Activated CD8-positive, alpha-beta memory T cell treated with anti-CD3 and anti-CD28 coated beads, Interleukin-2, amount 10 ng/mL, durations not matched to agents 7 days and 5 days (primary cell): ENCODE data around the gene TAS1R2. TPM values are rescaled to one million over a fixed set of nuclear protein-coding genes. Genes with fewer than 3 reads are reported as not detected.
"Not testable (repeated sequence)": the region's sequence is repeated elsewhere in the genome, so short reads cannot be mapped to it uniquely, and the experiment has no call there.

Source experiments
- ATAC-seq: fragments of 150-1000 bp; cut with Tn5 transposase; one replicate; pipeline ENCODE4 v1.10.0; 2021; ENCODE audit warnings: moderate library complexity
- CTCF ChIA-PET: fragments of 350-600 bp; sonication (Branson Sonifier 250); formaldehyde crosslinking; loops from one replicate; lab custom pipeline; 2021; ENCODE audit warnings: antibody characterized with exemption; lab: Charles Lee
- DNase-seq: peaks from one replicate; pipeline ENCODE4 v3.0.0-alpha.2; 2020
- H3K27ac Mint-ChIP-seq: one replicate; pipeline ENCODE4 v1.8.0; 2021; ENCODE audit warnings: mild to moderate bottlenecking, mixed read lengths
- H3K27me3 Mint-ChIP-seq: one replicate; pipeline ENCODE4 v1.8.0; 2021; ENCODE audit warnings: mixed read lengths
- H3K36me3 Mint-ChIP-seq: one replicate; pipeline ENCODE4 v1.8.0; 2021; ENCODE audit warnings: mild to moderate bottlenecking, mixed read lengths
- H3K4me1 Mint-ChIP-seq: one replicate; pipeline ENCODE4 v1.8.0; 2021; ENCODE audit warnings: mixed read lengths
- H3K4me3 Mint-ChIP-seq: one replicate; pipeline ENCODE4 v1.8.0; 2021; ENCODE audit warnings: mild to moderate bottlenecking, moderate library complexity, mixed read lengths
- H3K9me3 Mint-ChIP-seq: one replicate; pipeline ENCODE4 v1.8.0; 2022; ENCODE audit warnings: low read depth, mixed read lengths
- total RNA-seq, 2 experiments: library from RNA; stranded (reverse); gene quantifications; one replicate each; pipeline ENCODE4 v1.2.3, GENCODE V29; 2021

TAS1R2 gene
- total RNA-seq, 2 experiments from 2014 or later = not detected

DNA sequence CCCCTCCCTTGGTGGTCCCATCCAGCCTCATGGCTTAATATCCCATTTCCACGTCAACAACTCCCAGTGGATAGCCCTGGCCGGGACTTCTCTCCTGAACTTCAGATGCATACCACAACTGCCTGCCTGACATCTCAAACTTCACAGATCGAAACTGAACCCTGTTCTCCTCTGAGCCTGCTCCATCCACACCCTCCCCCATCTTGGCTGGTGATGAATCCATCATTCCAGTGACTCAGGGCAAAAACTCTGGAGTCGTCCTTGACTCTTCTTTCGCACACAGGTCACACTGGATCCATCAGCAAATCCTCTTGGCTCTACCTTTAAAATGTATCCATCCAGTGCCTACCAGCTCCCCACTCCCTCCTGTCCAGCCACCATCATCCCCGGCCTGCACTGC is 3.9 kb downstream of the TAS1R2 start:
- Mint-ChIP-seq H3K9me3 (no peaks in the 10 kb centered on the region), H3K4me1 (no peaks in the 10 kb centered on the region), H3K4me3 (no peak overlapping the region), H3K36me3 (no peaks in the 10 kb centered on the region), H3K27ac (no peak overlapping the region), H3K27me3 (no peaks in the 10 kb centered on the region)
- no peak for DNase-seq
- no peak for ATAC-seq
- CTCF ChIA-PET = no interaction called here

DNA sequence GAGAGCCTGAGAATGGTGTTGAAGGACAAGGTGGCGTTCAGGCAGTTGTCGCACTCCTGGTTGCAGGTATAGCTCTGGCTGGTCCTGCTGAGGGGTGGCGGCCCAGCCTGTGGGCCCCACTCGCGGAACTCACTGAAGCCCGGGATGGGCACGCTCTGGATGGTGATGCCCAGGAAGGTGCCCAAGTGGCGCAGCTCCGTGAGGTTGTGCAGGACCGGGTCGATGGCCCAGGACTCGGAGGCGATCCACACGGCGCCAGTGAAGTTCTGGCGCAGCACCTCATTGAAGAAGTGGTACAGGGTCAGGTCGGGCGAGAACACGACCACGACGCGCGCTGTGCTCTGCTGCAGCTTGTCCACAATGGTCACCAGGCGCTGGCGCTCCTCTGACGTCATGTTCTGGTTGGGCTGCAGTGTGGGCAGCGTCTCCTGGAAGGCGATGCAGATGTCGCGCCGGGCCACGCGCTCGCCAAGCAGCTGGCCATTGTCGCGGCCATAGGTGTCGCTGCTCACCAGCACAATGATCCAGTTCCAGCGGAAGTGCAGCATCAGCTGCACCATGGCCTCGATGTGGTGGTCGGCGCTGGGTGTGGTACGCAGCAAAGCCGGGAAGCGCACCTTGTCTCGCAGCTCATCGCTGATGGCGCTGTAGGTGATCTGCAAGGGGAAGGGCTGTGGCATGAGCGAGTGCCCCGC is 5.0 kb downstream of the TAS1R2 start:
- ATAC-seq (no peak), DNase-seq (no peak)
- no peak overlapping the region for H3K4me3 Mint-ChIP-seq
- CTCF ChIA-PET = no interaction called here
- H3K36me3 Mint-ChIP-seq = no peaks in the 10 kb centered on the region
- no peaks in the 10 kb centered on the region for H3K27me3 Mint-ChIP-seq
- H3K4me1 Mint-ChIP-seq = no peaks in the 10 kb centered on the region
- no peak overlapping the region for H3K27ac Mint-ChIP-seq
- H3K9me3 Mint-ChIP-seq = no peaks in the 10 kb centered on the region

DNA sequence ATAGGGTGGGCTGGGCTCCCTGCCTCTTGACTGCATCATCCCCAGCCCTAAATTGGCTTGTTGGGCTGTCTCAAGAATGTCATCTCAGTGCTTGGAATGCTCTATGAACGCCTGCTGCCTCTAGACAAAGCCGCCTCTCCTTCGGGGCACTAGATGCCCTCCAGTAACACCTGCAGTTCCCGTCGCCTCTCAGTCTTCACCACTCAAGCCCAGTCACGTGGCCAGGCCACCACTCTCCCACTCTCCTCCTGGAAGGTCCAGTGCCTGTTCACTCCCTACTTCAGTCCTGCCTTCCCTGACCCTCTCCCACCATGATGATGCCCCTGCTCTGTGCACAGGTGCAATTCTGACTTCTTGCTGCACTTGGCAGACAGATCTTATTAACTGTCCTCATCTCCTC is 7.0 kb downstream of the TAS1R2 start:
- no peaks in the 10 kb centered on the region for H3K4me1 Mint-ChIP-seq

DNA sequence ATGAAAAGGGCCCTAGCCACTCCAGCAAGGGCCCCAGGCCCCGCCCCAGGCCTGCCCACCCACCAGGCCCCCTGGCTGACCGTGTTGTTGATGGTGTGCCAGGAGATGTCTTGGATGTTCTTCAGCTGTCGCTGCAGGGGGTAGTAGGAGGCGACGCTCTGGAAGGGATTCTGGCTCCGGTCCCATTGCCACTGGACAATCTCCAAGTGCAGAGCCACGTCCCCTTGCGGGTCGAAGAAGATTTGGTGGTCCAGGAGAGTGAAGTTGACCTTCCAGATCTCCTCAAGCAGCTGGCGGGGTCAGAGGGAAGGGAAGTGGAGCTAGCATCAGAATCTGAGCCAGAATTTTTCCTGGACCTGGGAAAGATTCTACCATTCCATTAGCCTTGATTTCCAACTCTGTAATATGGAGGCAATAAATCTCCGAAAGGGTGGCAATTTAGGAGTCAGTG is 10.2 kb downstream of the TAS1R2 start:
- no peaks in the 10 kb centered on the region for H3K9me3 Mint-ChIP-seq
- H3K27ac Mint-ChIP-seq = no peak overlapping the region
- H3K27me3 Mint-ChIP-seq = peaks cover 3% of the 10 kb centered on the region
- no peak overlapping the region for H3K4me3 Mint-ChIP-seq
- CTCF ChIA-PET = no interaction called here
- ATAC-seq (no peak), DNase-seq (no peak)
- H3K36me3 Mint-ChIP-seq = no peaks in the 10 kb centered on the region
- H3K4me1 Mint-ChIP-seq = no peaks in the 10 kb centered on the region

More for the DNA sequence above, 7.0 kb downstream of the TAS1R2 start:
- Mint-ChIP-seq H3K27ac (no peak overlapping the region), H3K36me3 (no peaks in the 10 kb centered on the region), H3K9me3 (no peaks in the 10 kb centered on the region), H3K27me3 (no peaks in the 10 kb centered on the region), H3K4me3 (no peak overlapping the region)
- ATAC-seq = no peak
- no peak for DNase-seq
- CTCF ChIA-PET = no interaction called here

DNA sequence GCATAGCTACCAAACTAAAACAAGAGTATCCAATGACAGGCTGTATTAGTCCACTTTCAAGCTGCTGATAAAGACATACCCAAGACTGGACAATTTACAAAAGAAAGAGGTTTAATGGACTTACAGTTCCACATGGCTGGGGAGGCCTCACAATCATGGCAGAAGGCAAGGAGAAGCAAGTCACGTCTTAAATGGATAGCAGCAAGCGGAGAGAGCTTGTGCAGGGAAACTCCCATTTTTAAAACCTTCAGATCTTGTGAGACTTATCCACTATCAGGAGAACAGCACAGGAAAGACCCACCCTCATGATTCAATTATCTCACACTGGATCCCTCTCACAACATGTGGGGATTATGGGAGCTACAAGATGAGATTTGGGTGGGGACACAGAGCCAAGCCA is 11.7 kb downstream of the TAS1R2 start:
- H3K4me3 Mint-ChIP-seq, H3K27ac Mint-ChIP-seq, H3K9me3 Mint-ChIP-seq, H3K4me1 Mint-ChIP-seq, DNase-seq, CTCF ChIA-PET, H3K36me3 Mint-ChIP-seq, ATAC-seq: not testable (repeated sequence)
- peaks cover 14% of the 10 kb centered on the region for H3K27me3 Mint-ChIP-seq

DNA sequence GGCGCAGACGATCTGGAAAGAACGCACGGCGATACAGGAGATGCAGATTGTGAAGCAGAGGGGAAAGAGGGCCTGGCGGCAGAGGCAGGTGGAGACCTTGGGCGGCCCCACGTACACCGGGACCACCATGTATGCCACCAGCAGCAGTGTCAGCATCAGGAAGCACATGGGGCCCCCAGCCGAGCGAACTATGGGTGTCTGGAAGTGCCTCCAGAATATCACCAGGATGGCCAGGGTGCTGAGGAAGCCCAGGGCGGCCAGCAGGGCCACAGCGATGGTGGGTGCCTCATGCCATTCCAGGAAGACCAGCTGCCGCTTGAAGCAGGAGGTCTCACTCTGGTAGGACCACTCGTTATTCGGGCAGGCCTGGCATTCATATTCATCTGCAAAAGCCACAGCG is 19.3 kb downstream of the TAS1R2 start:
- H3K9me3 Mint-ChIP-seq = no peaks in the 10 kb centered on the region
- no peak overlapping the region for H3K27ac Mint-ChIP-seq
- ATAC-seq = no peak
- H3K27me3 Mint-ChIP-seq = peaks cover 19% of the 10 kb centered on the region
- no peak overlapping the region for H3K4me3 Mint-ChIP-seq
- H3K4me1 Mint-ChIP-seq = no peaks in the 10 kb centered on the region
- no peak for DNase-seq
- CTCF ChIA-PET = no interaction called here
- no peaks in the 10 kb centered on the region for H3K36me3 Mint-ChIP-seq

DNA sequence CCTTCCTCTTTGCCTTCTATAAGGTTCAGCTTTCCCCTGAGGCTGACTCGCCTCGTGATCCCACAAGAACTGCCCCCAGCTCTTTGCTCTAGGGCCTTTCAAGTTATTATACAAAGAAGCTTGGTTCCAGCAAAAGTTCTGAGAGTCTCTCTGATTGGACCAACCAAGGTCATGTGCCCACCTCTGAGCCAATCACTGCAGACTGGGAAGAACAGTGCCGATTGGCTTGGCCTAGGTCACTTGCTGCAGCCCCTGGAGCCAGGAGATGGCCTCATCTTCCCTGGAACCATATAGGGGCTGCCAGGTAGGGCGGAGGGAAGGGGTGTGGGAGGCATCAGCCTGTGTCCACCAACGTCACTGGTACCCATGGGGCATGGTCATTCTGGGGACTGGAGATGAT is 22.8 kb downstream of the TAS1R2 start:
- DNase-seq (no peak), ATAC-seq (no peak)
- no peaks in the 10 kb centered on the region for H3K4me1 Mint-ChIP-seq
- no peak overlapping the region for H3K4me3 Mint-ChIP-seq
- no peaks in the 10 kb centered on the region for H3K9me3 Mint-ChIP-seq
- H3K36me3 Mint-ChIP-seq = no peaks in the 10 kb centered on the region
- CTCF ChIA-PET = no interaction called here
- no peaks in the 10 kb centered on the region for H3K27me3 Mint-ChIP-seq
- H3K27ac Mint-ChIP-seq = no peak overlapping the region

DNA sequence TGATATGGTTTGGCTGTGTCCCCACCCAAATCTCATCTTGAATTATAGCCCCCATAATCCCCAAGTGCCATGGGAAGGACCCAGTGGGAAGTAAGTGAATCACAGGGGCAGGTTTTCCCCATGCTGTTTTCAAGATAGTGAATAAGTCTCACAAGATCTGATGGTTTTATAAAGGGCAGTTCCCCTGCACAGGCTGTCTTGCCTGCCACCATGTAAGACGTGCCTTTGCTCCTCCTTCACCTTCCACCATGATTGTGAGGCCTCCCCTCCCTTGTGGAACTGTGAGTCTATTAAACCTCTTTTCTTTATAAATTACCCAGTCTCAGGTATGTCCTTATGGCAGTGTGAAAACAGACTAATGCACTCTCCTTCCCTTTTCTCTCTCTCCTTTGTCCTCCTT is 27.1 kb downstream of the TAS1R2 start:
- DNase-seq, H3K36me3 Mint-ChIP-seq, ATAC-seq, H3K4me3 Mint-ChIP-seq, H3K9me3 Mint-ChIP-seq, CTCF ChIA-PET, H3K4me1 Mint-ChIP-seq, H3K27ac Mint-ChIP-seq, H3K27me3 Mint-ChIP-seq: not testable (repeated sequence)

DNA sequence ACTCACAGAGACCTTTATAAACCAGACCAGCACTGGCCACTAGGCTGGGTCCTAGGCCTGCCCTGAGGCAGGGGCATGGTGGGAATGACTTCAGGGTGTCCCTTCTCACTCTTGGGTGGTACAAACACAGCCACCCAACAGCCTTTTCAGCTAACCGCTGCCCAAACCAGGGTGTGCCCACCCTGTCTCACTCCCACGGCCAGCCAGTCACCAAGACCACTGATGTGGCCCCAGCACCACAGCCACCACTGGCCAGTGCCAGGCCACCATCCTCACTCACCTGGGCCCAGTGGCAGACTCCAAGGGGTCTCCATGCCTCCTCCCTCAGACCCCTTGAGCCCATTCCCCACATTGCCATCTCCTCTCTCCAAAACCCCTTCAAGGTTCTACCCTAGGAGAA is 27.8 kb downstream of the TAS1R2 start:
- no peaks in the 10 kb centered on the region for H3K9me3 Mint-ChIP-seq
- no peak for ATAC-seq
- H3K27me3 Mint-ChIP-seq = no peaks in the 10 kb centered on the region

DNA sequence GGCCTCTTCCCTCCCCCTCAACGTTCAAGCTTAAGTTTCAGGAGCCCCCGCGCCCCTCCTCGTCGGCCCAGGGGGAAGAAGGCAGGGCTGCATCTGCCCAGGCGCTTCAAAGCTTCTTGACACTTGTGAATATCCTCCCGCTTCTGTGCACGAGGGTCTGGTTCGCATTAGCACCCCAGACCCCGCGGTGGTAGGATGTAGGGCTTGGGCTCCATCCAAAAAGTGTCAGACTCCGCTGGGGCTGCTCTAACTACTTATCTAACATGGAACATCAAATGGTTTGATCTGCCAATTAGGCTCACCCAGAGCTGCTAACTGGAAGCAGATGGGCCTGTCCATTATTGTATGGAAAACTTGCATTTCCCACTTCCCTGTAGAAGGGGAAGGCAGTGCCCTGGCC is 28.9 kb downstream of the TAS1R2 start:
- H3K4me3 Mint-ChIP-seq = no peak overlapping the region
- CTCF ChIA-PET = no interaction called here
- H3K4me1 Mint-ChIP-seq = no peaks in the 10 kb centered on the region
- no peaks in the 10 kb centered on the region for H3K9me3 Mint-ChIP-seq
- no peaks in the 10 kb centered on the region for H3K36me3 Mint-ChIP-seq
- DNase-seq (no peak), ATAC-seq (no peak)
- no peaks in the 10 kb centered on the region for H3K27me3 Mint-ChIP-seq
- H3K27ac Mint-ChIP-seq = no peak overlapping the region

More for the DNA sequence above, 27.8 kb downstream of the TAS1R2 start:
- H3K4me1 Mint-ChIP-seq = no peaks in the 10 kb centered on the region
- no peaks in the 10 kb centered on the region for H3K36me3 Mint-ChIP-seq
- H3K4me3 Mint-ChIP-seq = no peak overlapping the region
- CTCF ChIA-PET = no interaction called here
- H3K27ac Mint-ChIP-seq = no peak overlapping the region
- DNase-seq = no peak

DNA sequence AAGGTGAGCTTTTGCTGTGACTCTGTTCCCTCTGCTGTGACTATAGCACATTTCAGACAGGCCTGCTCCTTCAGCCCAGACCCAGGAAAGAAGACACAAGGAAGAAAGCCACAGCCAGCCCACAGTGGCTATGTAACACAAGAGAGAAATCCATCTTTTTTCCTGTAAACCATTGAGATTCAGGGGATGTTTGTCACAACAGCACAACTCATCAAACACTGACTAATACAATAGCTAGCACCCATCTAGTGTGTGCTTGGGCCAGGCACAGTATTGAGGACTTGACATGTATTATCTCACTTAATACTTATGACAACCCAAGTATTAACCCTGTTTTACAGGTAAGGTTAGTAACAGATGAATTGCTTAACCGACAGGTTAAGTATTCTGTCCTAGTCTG is 29.8 kb downstream of the TAS1R2 start:
- CTCF ChIA-PET = no interaction called here
- Mint-ChIP-seq H3K9me3 (no peaks in the 10 kb centered on the region), H3K27ac (no peak overlapping the region), H3K27me3 (no peaks in the 10 kb centered on the region), H3K36me3 (no peaks in the 10 kb centered on the region), H3K4me3 (no peak overlapping the region), H3K4me1 (no peaks in the 10 kb centered on the region)
- DNase-seq (no peak), ATAC-seq (no peak)

DNA sequence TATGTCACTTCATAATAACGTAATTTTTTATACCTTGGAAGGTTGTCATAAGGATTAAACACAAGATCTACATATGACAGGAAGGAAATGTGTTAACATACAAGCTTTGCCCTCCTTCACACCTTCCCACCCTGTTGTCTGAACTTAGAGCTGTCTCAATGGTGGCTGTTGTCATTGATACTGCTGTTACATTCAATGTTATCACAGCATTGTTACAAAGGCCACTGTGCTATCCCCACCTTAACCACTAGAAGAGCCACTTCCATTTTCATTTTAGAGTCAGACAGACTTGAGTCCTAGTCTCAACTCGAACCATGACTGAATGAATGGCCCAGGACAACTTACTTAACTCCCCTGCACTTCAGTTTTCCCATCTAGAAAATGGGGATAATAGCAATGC is 31.2 kb downstream of the TAS1R2 start:
- H3K4me3 Mint-ChIP-seq = no peak overlapping the region
- H3K27me3 Mint-ChIP-seq = no peaks in the 10 kb centered on the region
- no peaks in the 10 kb centered on the region for H3K9me3 Mint-ChIP-seq
- CTCF ChIA-PET = no interaction called here
- no peak for ATAC-seq
- DNase-seq = no peak
- H3K4me1 Mint-ChIP-seq = no peaks in the 10 kb centered on the region
- no peaks in the 10 kb centered on the region for H3K36me3 Mint-ChIP-seq
- no peak overlapping the region for H3K27ac Mint-ChIP-seq

DNA sequence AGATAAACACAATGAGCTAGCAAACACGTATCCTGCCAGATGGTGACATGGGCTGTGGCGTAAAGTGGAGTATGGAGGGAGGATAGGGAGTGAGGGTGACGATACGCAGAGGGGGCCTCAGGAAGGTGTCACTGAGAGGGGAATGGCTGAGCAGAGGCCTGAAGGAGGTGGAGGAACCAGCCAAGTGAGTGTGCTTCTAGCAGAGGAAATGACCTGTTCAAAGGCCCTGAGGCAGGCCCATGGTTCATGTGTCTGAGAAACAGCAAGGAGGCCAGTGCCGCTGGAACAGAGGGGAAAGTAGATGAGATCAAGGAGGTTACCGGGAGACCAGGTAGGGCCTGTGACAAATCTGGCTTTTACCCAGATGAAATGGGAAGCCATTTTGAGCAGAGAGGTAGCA is 36.0 kb downstream of the TAS1R2 start:
- no peaks in the 10 kb centered on the region for H3K36me3 Mint-ChIP-seq
- H3K4me1 Mint-ChIP-seq = no peaks in the 10 kb centered on the region
- DNase-seq (no peak), ATAC-seq (no peak)
- H3K27me3 Mint-ChIP-seq = peaks cover 21% of the 10 kb centered on the region
- H3K27ac Mint-ChIP-seq = no peak overlapping the region
- H3K4me3 Mint-ChIP-seq = no peak overlapping the region
- H3K9me3 Mint-ChIP-seq = no peaks in the 10 kb centered on the region
- CTCF ChIA-PET = interaction anchor here (0.6 kb wide), 1 partner anchor 836 kb away, joined by 5 read pairs; no protein-coding TSS in a partner anchor

DNA sequence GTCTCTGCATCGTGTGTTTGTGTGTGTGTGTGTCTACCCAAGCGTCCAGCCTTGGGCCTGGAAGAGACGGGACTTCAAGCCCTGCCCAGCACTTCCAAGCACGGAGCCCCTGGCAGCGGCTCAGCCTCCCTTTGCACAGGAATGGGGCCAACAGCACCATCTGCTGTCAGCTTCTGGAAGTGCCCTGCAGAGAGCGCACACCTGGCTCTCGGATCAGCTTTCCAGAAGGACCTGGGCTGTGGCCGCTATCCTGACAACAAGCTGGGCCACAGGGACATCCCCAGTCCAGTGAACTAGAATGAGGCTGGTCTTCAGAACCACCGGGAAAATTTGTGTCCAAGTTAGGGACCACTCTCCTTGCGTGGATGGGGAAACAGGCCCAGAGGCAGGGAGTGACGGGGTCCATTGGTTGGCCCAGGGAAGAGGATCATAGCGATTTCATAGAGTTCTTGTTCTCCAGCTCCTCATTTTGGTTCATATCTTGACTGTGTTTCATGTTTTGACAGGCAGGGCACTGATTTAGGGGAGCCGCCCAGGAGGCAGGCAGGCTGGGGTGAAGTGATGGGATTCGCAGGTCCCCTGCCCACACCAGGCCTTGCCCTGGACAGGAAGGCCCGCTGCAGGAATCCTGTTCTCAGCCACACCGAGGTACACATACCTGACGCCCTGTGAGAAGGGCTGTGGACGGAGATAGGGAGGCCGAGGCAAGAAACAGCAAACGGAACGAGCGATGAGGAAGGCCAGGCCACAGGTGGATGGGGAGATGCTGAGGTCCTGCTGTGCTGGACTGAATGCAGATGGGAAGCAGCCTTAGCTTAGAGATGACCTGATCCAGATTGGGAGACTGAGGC is 38.4 kb downstream of the TAS1R2 start:
- no peak overlapping the region for H3K4me3 Mint-ChIP-seq
- no peak overlapping the region for H3K27ac Mint-ChIP-seq
- ATAC-seq (peak; percentile 70), DNase-seq (peak; percentile 65)
- CTCF ChIA-PET = interaction anchor here (0.9 to 2.0 kb wide), 4 partner anchors 13 to 239 kb away, joined by 3 to 5 read pairs (median 3); no protein-coding TSS in a partner anchor
- H3K36me3 Mint-ChIP-seq = no peaks in the 10 kb centered on the region
- H3K27me3 Mint-ChIP-seq = peaks cover 28% of the 10 kb centered on the region
- H3K9me3 Mint-ChIP-seq = no peaks in the 10 kb centered on the region
- no peaks in the 10 kb centered on the region for H3K4me1 Mint-ChIP-seq
